Upper lobe of left lung (tissue), 6 donors: ENCODE measurements around the gene LEMD2. TPM values are rescaled to one million over a fixed set of nuclear protein-coding genes. Genes with fewer than 3 reads are reported as not detected.

Experiments used
- ATAC-seq, 2 donors: fragments of 200-7000 bp; cut with Tn5 transposase; one replicate each; pipeline ENCODE4 v1.9.1; 2022; ENCODE audit warnings: mild to moderate bottlenecking in 2 of 2, moderate library complexity in 2 of 2; ENCODE audit not compliant: low FRiP score in 2 of 2
- DNase-seq, 2 donors: peaks; one replicate each; pipeline ENCODE4 v3.0.0-alpha.2; 2019 to 2020
- H3K27ac ChIP-seq, 4 donors: fragments of 200-600 bp; sonication (generic); one replicate each; pipeline ENCODE4 v1.5.1; 2016 to 2019
- H3K27me3 ChIP-seq, 4 donors: fragments of 200-600 bp; sonication (generic); one replicate each; pipeline ENCODE4 v1.5.1; 2017 to 2019
- H3K36me3 ChIP-seq, 4 donors: fragments of 200-600 bp; sonication (generic); one replicate each; pipeline ENCODE4 v1.5.1; 2016 to 2019
- H3K4me1 ChIP-seq, 4 donors: fragments of 200-600 bp; sonication (generic); one replicate each; pipeline ENCODE4 v1.5.1; 2018 to 2019
- H3K4me3 ChIP-seq, 4 donors: fragments of 200-600 bp; sonication (generic); one replicate each; pipeline ENCODE4 v1.5.1; 2017 to 2019; ENCODE audit warnings: mild to moderate bottlenecking in 2 of 4, moderate library complexity in 1 of 4
- H3K9me3 ChIP-seq, 4 donors: fragments of 200-600 bp; sonication (generic); one replicate each; pipeline ENCODE4 v1.5.1; 2018 to 2019
- EP300 ChIP-seq, 4 donors: sonication (generic); formaldehyde crosslinking; IDR thresholded peaks; one replicate each; pipeline ENCODE4 v1.5.1; 2017; ENCODE audit warnings: antibody characterized with exemption in 4 of 4, control low read depth in 2 of 4
- POLR2A ChIP-seq, 4 donors: fragments of 450-650 bp; IDR thresholded peaks; one replicate each; pipeline ENCODE4 v1.5.1; 2016 to 2017; ENCODE audit warnings: antibody characterized with exemption in 4 of 4, mild to moderate bottlenecking in 2 of 4
- POLR2AphosphoS5 ChIP-seq, 2 donors: sonication (generic); formaldehyde crosslinking; IDR thresholded peaks; one replicate each; pipeline ENCODE4 v1.5.1; 2017; ENCODE audit warnings: antibody characterized with exemption in 2 of 2
- WGBS, 2 donors: methylation state at CpG; one replicate each; pipeline ENCODE4 v1.1.5; 2017 to 2018; 5-methylcytosine and 5-hydroxymethylcytosine counted together
- total RNA-seq, 6 donors: library from RNA; depleted of rRNA in 4 of 6; stranded (reverse); fragments of >200 nt in 4 of 6; gene quantifications; one replicate each; pipeline versions ENCODE4 v1.1.0 to v1.2.1, GENCODE V29; 2016 to 2021
- TF ChIP-seq, protein P1 (sequence below), 6 experiments: fragments of 450-650 bp in 4 of 6; fragments of 200-600 bp in 2 of 6; sonication (generic) in 2 of 6; IDR thresholded peaks; one replicate each; pipeline ENCODE4 v1.5.1; 2016 to 2019; ENCODE audit warnings: antibody characterized with exemption in 6 of 6
- donor health status: DM: no; HTN: no; CAD: no; lungs with moderate emphysema.
- donor health status: DM: no; HTN: yes; CAD: no; lungs with severe emphysema.

LEMD2 gene
- total RNA-seq, 6 donors from 2014 or later: 51.1 to 118 (median 66.2) TPM

- H3K4me3 ChIP-seq: peak within 1 kb of the TSS; percentile 14 to 44 (median 35)
- TF ChIP-seq, protein P1, sequence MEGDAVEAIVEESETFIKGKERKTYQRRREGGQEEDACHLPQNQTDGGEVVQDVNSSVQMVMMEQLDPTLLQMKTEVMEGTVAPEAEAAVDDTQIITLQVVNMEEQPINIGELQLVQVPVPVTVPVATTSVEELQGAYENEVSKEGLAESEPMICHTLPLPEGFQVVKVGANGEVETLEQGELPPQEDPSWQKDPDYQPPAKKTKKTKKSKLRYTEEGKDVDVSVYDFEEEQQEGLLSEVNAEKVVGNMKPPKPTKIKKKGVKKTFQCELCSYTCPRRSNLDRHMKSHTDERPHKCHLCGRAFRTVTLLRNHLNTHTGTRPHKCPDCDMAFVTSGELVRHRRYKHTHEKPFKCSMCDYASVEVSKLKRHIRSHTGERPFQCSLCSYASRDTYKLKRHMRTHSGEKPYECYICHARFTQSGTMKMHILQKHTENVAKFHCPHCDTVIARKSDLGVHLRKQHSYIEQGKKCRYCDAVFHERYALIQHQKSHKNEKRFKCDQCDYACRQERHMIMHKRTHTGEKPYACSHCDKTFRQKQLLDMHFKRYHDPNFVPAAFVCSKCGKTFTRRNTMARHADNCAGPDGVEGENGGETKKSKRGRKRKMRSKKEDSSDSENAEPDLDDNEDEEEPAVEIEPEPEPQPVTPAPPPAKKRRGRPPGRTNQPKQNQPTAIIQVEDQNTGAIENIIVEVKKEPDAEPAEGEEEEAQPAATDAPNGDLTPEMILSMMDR (IDR thresholded peaks at IDR 0.05): no peak
- TF ChIP-seq POLR2A (IDR thresholded peaks at IDR 0.05) (peak in 2 of 4 donors; percentile 38 to 45), POLR2AphosphoS5 (IDR thresholded peaks at IDR 0.05) (peak; percentile 31 to 65), EP300 (IDR thresholded peaks at IDR 0.05) (no peak)
- H3K9me3 ChIP-seq: no peaks in the 10 kb centered on the region
- DNase-seq (no peak), ATAC-seq (no peak)
- H3K27ac ChIP-seq: peak within 1 kb of the TSS; percentile 60 to 85 (median 80)
- H3K36me3 ChIP-seq: no peaks in the 10 kb centered on the region
- 44 to 57% methylated on average over 10 of the region's 10 CpGs for WGBS, 2 donors
- H3K4me1 ChIP-seq: no peaks in the 10 kb centered on the region
- no peaks in the 10 kb centered on the region for H3K27me3 ChIP-seq
These were observed 42.3 kb downstream of the LEMD2 start, which contains the start of gene IP6K3 for GRCh38 chr6:33746651-33747100. TSS of gene IP6K3 (minus strand) at chr6:33746905. CDS start at chr6:33735476, 11,429 bp downstream.

DNA sequence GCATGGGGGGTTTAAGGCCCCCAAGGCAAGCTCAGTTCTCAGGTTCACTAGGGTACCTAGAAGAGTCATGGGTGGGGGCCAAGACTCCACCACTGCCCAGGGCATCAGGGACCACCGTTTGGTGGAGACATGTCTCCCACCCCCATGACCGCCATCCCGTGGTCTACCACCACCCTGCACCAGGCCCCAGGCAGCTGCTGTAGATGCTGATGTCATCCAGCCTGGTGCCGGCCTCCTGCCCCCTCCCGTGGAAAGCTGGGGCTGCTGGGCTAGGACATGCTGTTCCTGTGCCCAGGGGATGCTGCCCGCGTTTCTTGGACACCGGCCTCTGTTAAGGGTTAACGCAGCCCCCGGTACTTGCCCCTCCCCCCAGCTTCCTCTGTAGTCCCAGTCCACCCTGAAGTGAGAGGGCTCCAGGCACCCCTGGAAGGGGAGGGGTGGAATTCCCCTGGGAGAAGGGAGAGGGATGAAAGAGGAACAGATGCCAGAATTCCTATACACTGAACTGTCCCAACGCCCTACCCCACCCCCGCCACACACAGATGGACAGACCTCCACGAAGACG, 42.8 kb downstream of the LEMD2 start:
- peak overlapping the region; percentile 60 to 85 (median 80) for H3K27ac ChIP-seq
- ATAC-seq (peak in 1 of 2 donors; percentile 7), DNase-seq (no peak)
- no peaks in the 10 kb centered on the region for H3K27me3 ChIP-seq
- TF ChIP-seq, protein P1 (IDR thresholded peaks at IDR 0.05): no peak
- peak in 1 of 4 donors; percentile 70 for TF ChIP-seq EP300 (IDR thresholded peaks at IDR 0.05)
- peak in 1 of 2 donors; percentile 38 for TF ChIP-seq POLR2AphosphoS5 (IDR thresholded peaks at IDR 0.05)
- TF ChIP-seq POLR2A (IDR thresholded peaks at IDR 0.05): no peak
- H3K9me3 ChIP-seq: no peaks in the 10 kb centered on the region
- H3K4me1 ChIP-seq: no peaks in the 10 kb centered on the region
- no peaks in the 10 kb centered on the region for H3K36me3 ChIP-seq
- 44 to 49% methylated on average over 7 to 13 of the region's 14 CpGs for WGBS, 2 donors
- H3K4me3 ChIP-seq: peak overlapping the region; percentile 14 to 44 (median 35)

DNA sequence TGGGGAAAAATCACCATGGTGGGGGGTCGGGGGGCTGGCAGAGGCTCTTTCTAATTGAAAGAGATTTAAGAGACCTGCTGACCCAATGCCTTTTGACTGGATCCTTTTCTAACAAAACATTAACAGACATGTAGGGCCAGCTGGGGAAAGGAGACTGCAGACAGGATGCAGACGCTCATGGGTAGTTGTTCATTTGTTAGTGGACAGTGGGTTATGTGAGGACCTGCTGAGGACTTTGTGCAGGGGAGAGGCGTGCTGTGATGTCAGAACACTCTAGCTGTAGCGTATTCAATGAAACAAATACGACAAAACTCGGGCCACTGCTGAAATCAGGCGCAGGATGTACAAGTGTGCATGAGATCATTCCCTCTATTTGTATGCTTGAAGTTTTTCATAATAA, 43.4 kb downstream of the LEMD2 start:
- Histone ChIP-seq H3K4me1 (no peaks in the 10 kb centered on the region), H3K9me3 (no peaks in the 10 kb centered on the region), H3K4me3 (peak overlapping the region in 3 of 4 donors; percentile 29 to 44 (median 41)), H3K27me3 (no peaks in the 10 kb centered on the region), H3K36me3 (no peaks in the 10 kb centered on the region), H3K27ac (peak overlapping the region; percentile 60 to 85 (median 80))
- DNase-seq: no peak
- ATAC-seq: no peak
- 67 to 78% methylated on average over 6 to 7 of the region's 7 CpGs for WGBS, 2 donors
- TF ChIP-seq POLR2A (IDR thresholded peaks at IDR 0.05) (no peak), POLR2AphosphoS5 (IDR thresholded peaks at IDR 0.05) (no peak), EP300 (IDR thresholded peaks at IDR 0.05) (no peak)
- TF ChIP-seq, protein P1 (IDR thresholded peaks at IDR 0.05): no peak

GRCh38 chr6:33744895-33745546, 43.9 kb downstream of the LEMD2 start:
- ATAC-seq: no peak
- 71 to 78% methylated on average over 4 to 13 of the region's 13 CpGs for WGBS, 2 donors

More at GRCh38 chr6:33744895-33745546, 43.9 kb downstream of the LEMD2 start:
- no peak for TF ChIP-seq POLR2A (IDR thresholded peaks at IDR 0.05)
- TF ChIP-seq, protein P1 (IDR thresholded peaks at IDR 0.05): no peak
- TF ChIP-seq EP300 (IDR thresholded peaks at IDR 0.05): no peak
- TF ChIP-seq POLR2AphosphoS5 (IDR thresholded peaks at IDR 0.05): no peak
- H3K36me3 ChIP-seq: no peaks in the 10 kb centered on the region
- DNase-seq: no peak
- H3K27me3 ChIP-seq: no peaks in the 10 kb centered on the region
- H3K27ac ChIP-seq: peak overlapping the region; percentile 60 to 85 (median 80)
- peak overlapping the region in 3 of 4 donors; percentile 29 to 44 (median 41) for H3K4me3 ChIP-seq
- peaks cover 0 to 5% (median 2%) of the 10 kb centered on the region in 4 donors for H3K4me1 ChIP-seq
- no peaks in the 10 kb centered on the region for H3K9me3 ChIP-seq
